NK-92 (cell line): ENCODE data around the gene CORO2B.
"Not testable (repeated sequence)": the region's sequence is repeated elsewhere in the genome, so short reads cannot be mapped to it uniquely, and the experiment has no call there.

ENCODE experiments used
- DNase-seq: peaks from one replicate; lab custom pipeline; 2025; ENCODE audit not compliant: unreplicated experiment; lab: John Stamatoyannopoulos, UW

The CORO2B gene

GRCh38 chr15:68668926-68669600 lies 90.3 kb downstream of the CORO2B start:
- DNase-seq, result no peak

GRCh38 chr15:68672251-68672650 lies 93.5 kb downstream of the CORO2B start:
- DNase-seq, result no peak

GRCh38 chr15:68672781-68673205 lies 94.0 kb downstream of the CORO2B start:
- no peak for DNase-seq

- DNase-seq, result no peak
These were observed 96.2 kb downstream of the CORO2B start for GRCh38 chr15:68674975-68675374.

DNA sequence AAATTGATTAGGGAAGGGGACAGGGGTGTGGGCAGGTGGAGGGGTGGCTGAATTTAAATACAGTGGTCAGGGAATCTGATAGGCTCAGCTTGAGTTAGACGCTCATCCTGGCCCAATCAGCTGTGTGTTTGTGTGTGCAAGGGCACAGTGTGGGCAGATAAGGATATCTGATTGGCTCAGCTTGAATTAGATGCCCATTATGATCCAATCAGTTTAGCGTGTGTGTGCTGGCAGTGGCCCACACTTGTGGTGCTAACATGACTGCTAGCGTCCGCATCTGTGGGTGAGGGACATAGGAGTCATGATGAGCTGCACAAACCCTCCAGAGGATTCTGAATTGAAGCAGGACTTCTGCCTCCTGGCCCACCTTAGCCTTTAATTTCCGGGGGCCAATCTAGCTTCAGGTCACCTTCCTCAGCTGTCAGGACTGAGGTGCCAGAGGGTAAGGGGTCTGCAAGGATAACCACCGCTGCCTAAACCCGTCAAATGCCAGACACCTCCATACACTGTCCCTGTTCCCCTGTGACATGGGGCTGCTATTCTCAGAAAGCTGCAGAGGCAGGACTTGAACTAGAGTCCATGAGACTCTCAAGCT lies 97.3 kb downstream of the CORO2B start:
- no peak for DNase-seq

- no peak for DNase-seq
These were observed 98.1 kb downstream of the CORO2B start for GRCh38 chr15:68676926-68677325.

DNA sequence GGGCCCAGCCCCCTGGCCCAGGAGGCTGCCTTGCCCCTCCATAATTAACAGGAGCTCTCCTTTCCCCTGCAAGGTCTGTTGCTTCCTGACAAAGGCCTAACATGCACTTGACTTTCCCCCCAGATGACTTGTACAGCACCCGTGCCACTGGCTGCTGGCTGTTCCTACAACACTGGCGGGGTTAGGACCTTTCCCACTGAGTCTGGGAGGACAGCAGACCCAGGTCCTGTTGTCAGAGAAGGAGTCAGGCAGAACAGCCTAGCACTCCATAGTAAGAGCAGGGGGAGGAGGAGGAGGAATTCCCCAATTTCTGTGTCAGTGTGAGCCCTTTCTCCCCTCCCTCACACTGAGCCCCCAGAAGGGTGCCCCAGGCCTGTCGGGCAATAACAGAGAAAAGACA lies 99.2 kb downstream of the CORO2B start:
- no peak for DNase-seq

DNA sequence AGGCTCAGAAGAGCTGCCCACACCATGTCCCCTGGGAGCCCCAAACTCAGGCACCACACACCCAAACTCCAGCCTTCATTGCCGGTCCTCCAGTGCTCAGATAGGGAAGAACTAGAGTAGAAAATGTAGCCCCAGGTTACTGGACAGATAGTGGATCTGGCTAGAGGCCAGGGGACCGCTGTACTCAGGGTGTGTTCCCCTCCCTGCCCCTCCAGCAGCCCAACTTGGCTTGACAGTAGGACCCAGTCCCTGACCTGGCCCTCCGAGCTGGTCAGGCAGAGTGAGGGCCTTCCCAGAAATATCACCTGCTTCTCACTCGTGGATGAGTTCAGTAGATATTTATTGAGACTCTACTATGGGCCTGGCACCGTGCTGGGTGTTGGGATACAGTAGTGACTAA lies 100.0 kb downstream of the CORO2B start:
- no peak for DNase-seq

DNA sequence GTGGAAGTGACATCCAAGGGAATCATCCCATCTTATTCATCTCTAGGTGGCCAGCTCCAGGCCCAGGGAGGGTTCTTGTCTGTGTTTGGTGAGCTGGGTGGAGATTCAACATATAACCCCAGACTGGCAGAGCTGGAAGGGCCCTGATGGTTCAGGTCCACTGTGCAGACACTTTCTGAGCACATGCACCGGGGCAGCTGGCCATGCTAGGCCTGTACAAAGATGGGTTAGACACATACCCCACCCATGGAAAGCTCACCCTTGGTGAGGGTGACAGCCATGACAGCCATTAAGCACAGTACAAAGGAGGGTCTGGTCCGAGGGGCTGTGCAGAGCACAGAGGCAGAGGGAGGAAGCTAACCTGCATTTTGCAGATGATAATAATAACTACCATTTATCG lies 100.4 kb downstream of the CORO2B start:
- DNase-seq, result no peak

- DNase-seq, result no peak
These were observed 101.2 kb downstream of the CORO2B start for GRCh38 chr15:68679961-68680371.

GRCh38 chr15:68680756-68681155 lies 102.0 kb downstream of the CORO2B start:
- DNase-seq, result not testable (repeated sequence)

- DNase-seq, result no peak
These were observed 103.0 kb downstream of the CORO2B start for GRCh38 chr15:68681836-68682235.

DNA sequence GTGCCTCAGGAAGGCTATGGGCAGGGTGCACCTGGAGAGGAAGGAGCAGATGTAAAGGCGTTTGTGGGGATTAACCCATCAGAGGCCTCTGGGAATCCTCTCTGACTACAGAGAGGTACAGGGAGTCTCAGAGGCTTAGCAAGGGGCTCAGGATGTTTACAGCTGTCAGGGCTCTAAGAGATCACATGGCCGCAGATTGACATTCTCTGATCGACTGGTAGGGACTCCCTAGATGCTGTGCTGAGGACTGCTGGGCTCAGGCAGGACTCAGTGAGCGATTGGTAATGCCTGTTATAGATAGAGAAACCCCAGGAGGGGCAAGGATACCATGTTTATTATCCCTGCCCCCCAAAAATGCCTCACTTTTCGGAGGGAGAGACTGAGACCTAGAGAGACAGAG lies 103.5 kb downstream of the CORO2B start:
- DNase-seq, result no peak

DNA sequence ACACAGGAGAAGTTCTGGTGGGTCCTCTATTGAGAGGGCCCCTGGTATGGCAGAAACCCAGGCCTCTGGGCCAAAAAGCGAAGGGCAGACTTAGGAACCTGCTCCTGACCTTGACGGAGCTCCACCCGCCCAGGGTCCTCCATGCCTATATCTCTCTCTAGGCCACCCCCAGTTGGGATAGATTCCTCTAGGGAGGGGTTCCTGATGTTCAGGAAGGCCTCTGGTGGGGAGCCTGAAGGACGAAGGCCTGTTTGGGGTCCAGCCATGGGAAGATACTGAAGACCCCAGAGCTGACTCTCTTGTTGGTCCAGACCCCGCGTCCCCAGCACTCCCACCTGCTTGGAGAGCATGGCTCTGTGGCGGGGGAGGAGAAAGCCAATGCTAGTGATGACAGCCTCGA lies 104.2 kb downstream of the CORO2B start:
- no peak for DNase-seq

GRCh38 chr15:68683551-68683950 lies 104.8 kb downstream of the CORO2B start:
- no peak for DNase-seq

DNA sequence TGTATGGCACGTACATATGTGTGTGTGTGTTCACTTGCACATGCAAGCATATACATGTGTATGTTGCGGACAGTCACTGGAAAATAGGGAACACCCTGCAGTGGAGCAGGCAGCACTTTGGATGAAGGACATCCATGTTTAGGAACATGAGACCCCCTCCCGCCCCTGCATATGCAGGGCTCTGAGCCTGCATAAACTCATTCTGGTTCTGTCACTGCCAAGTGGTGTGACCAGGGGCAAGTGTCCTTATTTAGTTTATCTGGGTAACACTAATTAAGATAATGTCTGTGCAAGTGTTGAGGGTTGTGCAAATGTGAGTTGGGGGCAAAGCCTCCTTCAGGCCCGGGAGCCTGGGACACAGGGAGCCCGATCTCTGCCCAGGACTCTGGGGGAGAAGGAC lies 105.7 kb downstream of the CORO2B start:
- no peak for DNase-seq

DNA sequence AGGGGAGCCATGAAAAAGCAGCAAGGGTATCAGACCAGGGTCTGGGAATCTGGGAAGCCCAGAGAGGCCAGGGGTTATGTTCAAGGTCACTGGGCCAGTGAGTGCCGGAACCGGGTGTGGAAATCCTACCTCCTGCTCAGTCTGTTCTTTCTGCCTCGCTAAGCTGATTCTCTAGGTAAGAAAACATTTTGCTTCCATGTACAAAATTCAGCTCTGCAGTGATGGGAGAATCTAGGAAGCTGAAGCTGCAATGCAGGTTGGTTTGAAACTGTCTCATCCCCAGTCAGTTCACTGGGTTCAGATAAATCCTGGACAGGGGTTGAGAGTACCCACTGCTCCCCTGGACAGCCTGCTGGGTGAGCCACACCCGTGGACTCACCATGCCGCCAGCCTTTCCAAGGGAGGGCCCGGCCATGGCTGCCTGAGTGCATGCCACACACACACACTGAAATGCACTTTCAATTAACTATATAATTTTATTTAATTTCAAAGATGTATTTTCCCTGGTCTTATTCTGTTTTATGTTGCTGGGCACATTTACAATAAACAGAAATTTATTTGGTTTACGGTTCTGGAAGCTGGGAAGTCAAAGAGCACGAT lies 108.4 kb downstream of the CORO2B start:
- no peak for DNase-seq

GRCh38 chr15:68691705-68692104 lies 112.9 kb downstream of the CORO2B start:
- no peak for DNase-seq

DNA sequence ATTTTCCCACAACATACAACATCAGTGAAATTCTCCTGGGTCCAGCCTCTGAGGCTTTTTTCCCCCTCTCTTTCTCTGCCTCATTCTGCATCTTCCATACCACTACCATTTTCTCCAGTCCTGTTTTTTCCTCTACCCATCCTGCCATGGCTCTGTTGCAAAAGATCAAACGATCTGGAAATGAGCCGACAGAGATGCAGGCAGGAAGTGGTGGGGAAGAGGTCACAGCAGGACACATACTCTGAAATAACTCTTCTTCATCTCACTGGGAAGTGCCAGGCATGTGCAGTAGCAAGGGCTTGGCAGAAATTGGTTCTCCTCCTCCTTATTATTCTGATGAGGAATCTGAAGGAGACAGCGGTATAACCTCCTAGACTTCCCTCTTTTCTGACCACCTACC lies 114.3 kb downstream of the CORO2B start:
- DNase-seq, result no peak

GRCh38 chr15:68694111-68694510 lies 115.3 kb downstream of the CORO2B start:
- no peak for DNase-seq

GRCh38 chr15:68695061-68695595 lies 116.3 kb downstream of the CORO2B start:
- no peak for DNase-seq
